Naive thymus-derived CD4-positive, alpha-beta T cell (primary cell): ENCODE results near the gene FEM1B. TPM values are rescaled to one million over a fixed set of nuclear protein-coding genes. Genes with fewer than 3 reads are reported as not detected.

ENCODE experiments used
- ATAC-seq: fragments of 150-1000 bp; cut with Tn5 transposase; 2 replicates; pipeline ENCODE4 v1.10.0; 2021; ENCODE audit warnings: mild to moderate bottlenecking, moderate library complexity
- CTCF ChIA-PET: fragments of 350-600 bp; sonication (Branson Sonifier 250); formaldehyde crosslinking; loops from one replicate; lab custom pipeline; 2021; ENCODE audit warnings: antibody characterized with exemption; lab: Charles Lee
- POLR2A ChIA-PET: fragments of 350-600 bp; sonication (Branson Sonifier 250); formaldehyde crosslinking; loops from one replicate; lab custom pipeline; 2021; ENCODE audit warnings: antibody characterized with exemption, inconsistent platforms; lab: Charles Lee
- DNase-seq, 9 donors: peaks; one replicate each; pipeline versions ENCODE4 v3.0.0 to v3.0.0-alpha.2; 2020 to 2022; ENCODE audit warnings: mixed read lengths in 1 of 9
- H3K27ac ChIP-seq: one replicate; pipeline ENCODE4 v1.7.0; 2013; ENCODE audit warnings: mild to moderate bottlenecking, low read depth, low read length, moderate library complexity
- H3K27me3 ChIP-seq, 2 donors: one replicate each; pipeline ENCODE4 v1.7.0; 2013; ENCODE audit warnings: low read length in 2 of 2, mild to moderate bottlenecking in 2 of 2, moderate library complexity in 2 of 2; ENCODE audit not compliant: control insufficient read depth in 2 of 2, insufficient read depth in 2 of 2
- H3K36me3 ChIP-seq, 3 experiments: 1 replicate in 2 of 3; 2 replicates in 1 of 3; pipeline ENCODE4 v1.7.0; 2013; ENCODE audit warnings: low read length in 3 of 3, mild to moderate bottlenecking in 3 of 3, moderate library complexity in 1 of 3; ENCODE audit not compliant: insufficient read depth in 3 of 3, control insufficient read depth in 2 of 3
- H3K4me1 ChIP-seq, 2 donors: one replicate each; pipeline ENCODE4 v1.7.0; 2013; ENCODE audit warnings: low read length in 2 of 2, mild to moderate bottlenecking in 2 of 2, moderate library complexity in 1 of 2; ENCODE audit not compliant: control insufficient read depth in 2 of 2, insufficient read depth in 2 of 2
- H3K4me3 ChIP-seq: 2 replicates; pipeline ENCODE4 v1.7.0; 2013; ENCODE audit warnings: mild to moderate bottlenecking, low read length
- H3K9me3 ChIP-seq, 3 experiments: 1 replicate in 2 of 3; 2 replicates in 1 of 3; pipeline ENCODE4 v1.7.0; 2013; ENCODE audit warnings: low read length in 3 of 3; ENCODE audit not compliant: control insufficient read depth in 2 of 3
- H3K27ac Mint-ChIP-seq, 9 donors: one replicate each; pipeline ENCODE4 v1.8.0; 2020 to 2022; ENCODE audit warnings: mixed read lengths in 9 of 9, mild to moderate bottlenecking in 8 of 9, moderate library complexity in 5 of 9, inconsistent platforms in 2 of 9
- H3K27me3 Mint-ChIP-seq, 5 donors: one replicate each; pipeline ENCODE4 v1.8.0; 2021 to 2022; ENCODE audit warnings: mixed read lengths in 5 of 5, mild to moderate bottlenecking in 1 of 5
- H3K36me3 Mint-ChIP-seq, 5 donors: one replicate each; pipeline ENCODE4 v1.8.0; 2020 to 2022; ENCODE audit warnings: mixed read lengths in 5 of 5, mild to moderate bottlenecking in 3 of 5, inconsistent platforms in 1 of 5
- H3K4me1 Mint-ChIP-seq, 7 donors: one replicate each; pipeline ENCODE4 v1.8.0; 2020 to 2022; ENCODE audit warnings: mixed read lengths in 7 of 7, mild to moderate bottlenecking in 3 of 7, inconsistent platforms in 1 of 7
- H3K4me3 Mint-ChIP-seq, 10 donors: one replicate each; pipeline ENCODE4 v1.8.0; 2020 to 2022; ENCODE audit warnings: mild to moderate bottlenecking in 10 of 10, mixed read lengths in 10 of 10, moderate library complexity in 6 of 10, inconsistent platforms in 2 of 10
- H3K9me3 Mint-ChIP-seq, 11 donors: one replicate each; pipeline ENCODE4 v1.8.0; 2020 to 2022; ENCODE audit warnings: mixed read lengths in 11 of 11, mild to moderate bottlenecking in 4 of 11, inconsistent platforms in 1 of 11, moderate library complexity in 1 of 11
- intact Hi-C, 2 donors: fragments of 100-400 bp; cut with micrococcal nuclease; formaldehyde crosslinking; loops; one replicate each; pipeline ENCODE4 v1.15.1; 2023
- polyA plus RNA-seq, 2 donors: library from polyadenylated mRNA; unstranded; fragments of 300-500 nt; fragmentation: Illumina TruSeq; gene quantifications; one replicate each; pipeline ENCODE4 v1.2.3, GENCODE V29; 2021
- total RNA-seq, 6 experiments: library from RNA in 5 of 6; stranded (reverse) in 5 of 6; gene quantifications; 1 replicate in 5 of 6; 2 replicates in 1 of 6; pipeline ENCODE4 v1.2.3 and lab custom pipeline; 2021 to 2026

The FEM1B gene
- total and polyA plus RNA-seq, 7 experiments from 2014 or later, result 12.0 to 73.2 (median 58.6) TPM

DNA sequence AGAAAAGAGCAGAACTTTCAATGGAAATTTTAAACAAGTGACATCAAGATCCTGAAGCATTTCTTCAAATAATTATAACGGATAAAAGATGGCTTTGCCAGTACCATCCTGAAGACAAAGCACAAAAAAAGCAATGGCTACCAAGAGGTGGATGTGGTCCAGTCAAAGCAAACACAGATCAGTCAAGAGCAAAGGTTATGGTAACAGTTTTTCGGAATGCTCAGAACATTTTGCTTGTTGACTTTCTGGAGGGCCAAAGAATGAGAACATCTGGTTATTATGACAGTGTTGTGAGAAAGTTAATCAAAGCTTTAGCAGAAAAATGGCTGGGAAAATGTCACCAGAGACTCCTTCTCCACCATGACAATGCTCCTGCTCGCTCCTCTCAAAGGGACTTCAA, 31.5 kb downstream of the FEM1B start:
- POLR2A ChIA-PET, result interaction anchor here (0.9 kb wide), 1 partner anchor 10 kb away, joined by 5 read pairs; no protein-coding TSS in a partner anchor
- H3K9me3 ChIP-seq, result no peaks in the 10 kb centered on the region
- no peak overlapping the region for H3K4me3 ChIP-seq
- Mint-ChIP-seq H3K4me3 (no peak overlapping the region), H3K27ac (no peak overlapping the region), H3K36me3 (no peaks in the 10 kb centered on the region), H3K4me1 (peaks cover 9 to 12% (median 11%) of the 10 kb centered on the region in 7 donors), H3K9me3 (no peaks in the 10 kb centered on the region), H3K27me3 (peaks cover 0 to 11% (median 0%) of the 10 kb centered on the region in 5 donors)
- ATAC-seq (no peak), DNase-seq (no peak)
- no peaks in the 10 kb centered on the region for H3K36me3 ChIP-seq
- peaks cover 0 to 4% of the 10 kb centered on the region in 2 donors for H3K4me1 ChIP-seq
- intact Hi-C loops, result loop anchor here (5.0 to 10.0 kb wide), 2 partner anchors 228 to 424 kb away; no protein-coding TSS in a partner anchor
- no peaks in the 10 kb centered on the region for H3K27me3 ChIP-seq
- CTCF ChIA-PET, result interaction anchor here (0.7 kb wide), 1 partner anchor 188 kb away, joined by 6 read pairs; no protein-coding TSS in a partner anchor
- no peak overlapping the region for H3K27ac ChIP-seq

DNA sequence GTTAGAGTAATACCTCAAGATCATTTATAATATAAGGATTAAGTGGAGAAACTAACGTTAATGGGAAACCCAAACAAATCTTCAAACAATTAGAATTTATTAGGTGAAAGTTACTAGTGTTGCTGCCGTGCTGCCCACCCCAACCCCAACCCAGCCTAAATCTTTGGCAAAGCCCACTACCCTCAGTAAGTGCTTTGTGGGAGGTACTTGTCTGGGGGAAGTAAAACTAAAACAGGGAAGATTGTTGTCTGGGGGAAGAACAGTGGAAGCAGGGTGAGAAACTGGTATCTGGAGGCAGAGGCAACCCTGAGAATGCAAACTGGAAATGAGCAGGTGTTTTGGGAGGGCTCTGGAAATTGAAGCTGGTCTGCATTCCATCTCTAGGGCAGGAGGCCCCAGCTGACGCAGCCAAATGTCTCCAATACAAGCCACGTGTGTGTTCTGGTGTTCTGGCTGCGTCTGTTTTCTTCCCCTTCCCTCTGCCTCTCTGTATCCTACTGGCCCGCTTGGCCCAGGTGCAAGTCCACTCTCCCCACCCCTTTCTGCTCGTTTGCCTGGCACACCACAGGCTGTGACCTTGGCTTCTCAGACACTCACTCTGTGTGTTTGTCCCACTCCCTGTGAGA, 32.7 kb downstream of the FEM1B start:
- intact Hi-C loops, result no loop called here
- ChIA-PET POLR2A (interaction anchor here (0.5 kb wide), 1 partner anchor 86 kb away, joined by 3 read pairs; no protein-coding TSS in a partner anchor), CTCF (interaction anchor here (1.3 to 1.4 kb wide), 2 partner anchors 18 to 364 kb away, joined by 3 to 4 read pairs; no protein-coding TSS in a partner anchor)
- no peak overlapping the region for H3K4me3 Mint-ChIP-seq
- no peak overlapping the region for H3K4me3 ChIP-seq
- H3K27ac ChIP-seq, result no peak overlapping the region
- no peaks in the 10 kb centered on the region for H3K36me3 Mint-ChIP-seq
- H3K4me1 ChIP-seq, result peaks cover 0 to 4% of the 10 kb centered on the region in 2 donors
- no peaks in the 10 kb centered on the region for H3K9me3 Mint-ChIP-seq
- H3K4me1 Mint-ChIP-seq, result peaks cover 9 to 12% (median 11%) of the 10 kb centered on the region in 7 donors
- H3K27ac Mint-ChIP-seq, result no peak overlapping the region
- H3K27me3 ChIP-seq, result no peaks in the 10 kb centered on the region
- DNase-seq, result no peak
- H3K27me3 Mint-ChIP-seq, result peaks cover 0 to 11% (median 0%) of the 10 kb centered on the region in 5 donors
- no peaks in the 10 kb centered on the region for H3K9me3 ChIP-seq
- no peaks in the 10 kb centered on the region for H3K36me3 ChIP-seq
- ATAC-seq, result no peak

DNA sequence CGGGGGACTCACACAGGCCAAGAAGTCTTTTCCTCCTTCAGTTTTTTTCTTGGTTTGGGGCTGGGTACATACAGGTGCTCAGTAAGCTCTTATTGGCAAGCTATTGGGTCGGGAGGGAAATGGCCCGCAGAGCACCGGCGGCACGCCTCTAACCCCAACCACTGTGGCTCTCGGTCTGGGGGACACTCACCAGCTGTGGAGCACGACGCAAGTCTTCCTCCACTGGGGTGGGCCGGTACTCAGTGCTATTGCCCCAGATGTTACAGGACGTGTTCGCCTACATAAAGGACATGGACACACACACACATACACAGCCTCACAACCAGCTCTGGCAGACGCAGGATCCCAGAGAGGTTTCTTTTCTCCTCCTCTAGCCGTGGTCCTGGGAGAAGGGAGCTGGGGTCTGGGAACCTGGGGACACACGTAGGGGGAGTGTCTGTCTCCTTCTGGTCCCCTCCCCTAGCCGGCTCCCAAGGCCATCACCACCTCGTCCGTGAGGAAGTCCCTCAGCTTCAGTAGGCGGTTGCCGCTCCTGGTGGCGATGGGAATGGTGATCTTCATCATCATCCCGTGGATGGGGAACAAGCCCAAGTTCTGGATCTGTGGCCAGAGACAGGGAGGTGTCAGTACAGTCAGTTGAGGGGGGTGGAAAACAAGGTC, 33.4 kb downstream of the FEM1B start:
- no peaks in the 10 kb centered on the region for H3K36me3 ChIP-seq
- Mint-ChIP-seq H3K9me3 (no peaks in the 10 kb centered on the region), H3K27me3 (peaks cover 0 to 11% (median 0%) of the 10 kb centered on the region in 5 donors), H3K4me1 (peaks cover 9 to 16% (median 11%) of the 10 kb centered on the region in 7 donors), H3K4me3 (no peak overlapping the region), H3K36me3 (no peaks in the 10 kb centered on the region), H3K27ac (no peak overlapping the region)
- DNase-seq (no peak), ATAC-seq (no peak)
- ChIA-PET POLR2A (no interaction called here), CTCF (interaction anchor here (1.3 to 1.4 kb wide), 2 partner anchors 17 to 363 kb away, joined by 3 to 4 read pairs; no protein-coding TSS in a partner anchor)
- no peaks in the 10 kb centered on the region for H3K9me3 ChIP-seq
- H3K4me3 ChIP-seq, result no peak overlapping the region
- H3K27ac ChIP-seq, result no peak overlapping the region
- H3K27me3 ChIP-seq, result no peaks in the 10 kb centered on the region
- intact Hi-C loops, result no loop called here
- peaks cover 0 to 4% of the 10 kb centered on the region in 2 donors for H3K4me1 ChIP-seq

DNA sequence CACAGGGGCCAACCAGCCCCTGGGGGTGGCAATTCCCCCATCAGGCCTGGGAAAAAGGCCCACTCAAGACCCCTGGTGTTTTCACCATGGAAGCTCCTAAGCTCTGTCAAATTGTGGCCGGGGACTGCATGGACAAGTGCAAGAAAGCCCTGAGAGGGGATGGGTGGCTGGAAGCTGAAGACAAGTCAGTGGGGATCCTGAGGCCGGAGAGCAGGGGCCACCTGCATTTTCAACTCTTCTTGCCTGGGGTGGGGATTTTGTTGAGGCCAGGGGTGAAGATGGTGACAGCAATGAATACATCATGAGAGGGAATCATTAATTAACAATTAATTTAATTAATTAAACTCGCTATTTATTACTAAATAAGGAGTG, 33.9 kb downstream of the FEM1B start:
- intact Hi-C loops, result no loop called here
- POLR2A ChIA-PET, result no interaction called here
- H3K4me1 Mint-ChIP-seq, result peaks cover 4 to 12% (median 6%) of the 10 kb centered on the region in 7 donors

DNA sequence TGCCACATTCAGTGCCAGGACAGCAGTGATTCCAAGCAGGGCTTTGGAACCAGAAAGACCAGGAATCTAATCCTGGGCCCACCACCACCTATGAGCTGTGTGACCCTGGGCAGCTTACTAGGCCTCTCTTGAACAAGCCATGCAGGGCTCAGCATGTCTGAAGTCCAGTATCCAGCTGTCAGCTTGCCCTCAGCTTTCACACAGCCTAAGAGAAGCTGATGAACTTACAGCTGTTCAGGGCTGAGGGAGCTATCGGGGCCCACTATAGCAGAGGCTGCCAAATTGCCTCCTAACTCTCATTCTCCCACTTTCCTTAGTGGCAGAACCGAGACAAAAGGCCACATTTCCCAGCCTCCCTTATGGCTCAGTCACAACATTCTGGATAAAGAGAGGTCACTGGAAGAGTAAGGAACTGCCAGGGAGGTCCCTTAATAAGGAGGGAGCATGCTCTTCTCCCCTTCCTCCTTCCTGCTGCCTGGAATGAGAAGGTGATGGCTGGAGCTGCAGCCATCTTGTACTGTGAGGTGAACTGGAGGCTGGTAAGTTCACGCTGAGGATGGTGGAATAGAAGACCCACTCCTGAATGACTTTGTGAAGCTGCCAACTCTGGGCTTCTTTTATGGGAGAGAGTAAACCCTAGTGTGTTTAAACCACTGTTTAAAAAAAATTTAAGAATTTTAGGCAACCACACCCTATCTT, 34.5 kb downstream of the FEM1B start:
- ATAC-seq (no peak), DNase-seq (no peak)
- H3K27ac ChIP-seq, result no peak overlapping the region
- peaks cover 0 to 7% (median under 1%) of the 10 kb centered on the region in 7 donors for H3K4me1 Mint-ChIP-seq
- H3K27me3 ChIP-seq, result no peaks in the 10 kb centered on the region
- intact Hi-C loops, result no loop called here
- H3K4me3 ChIP-seq, result no peak overlapping the region
- ChIA-PET POLR2A (no interaction called here), CTCF (interaction anchor here (0.9 to 1.4 kb wide), 4 partner anchors 16 to 445 kb away, joined by 3 to 4 read pairs (median 3); no protein-coding TSS in a partner anchor)
- H3K27me3 Mint-ChIP-seq, result peaks cover 0 to 11% (median 0%) of the 10 kb centered on the region in 5 donors
- no peak overlapping the region for H3K27ac Mint-ChIP-seq
- H3K4me3 Mint-ChIP-seq, result no peak overlapping the region
- no peaks in the 10 kb centered on the region for H3K9me3 ChIP-seq
- H3K9me3 Mint-ChIP-seq, result no peaks in the 10 kb centered on the region
- H3K4me1 ChIP-seq, result no peaks in the 10 kb centered on the region
- no peaks in the 10 kb centered on the region for H3K36me3 ChIP-seq
- no peaks in the 10 kb centered on the region for H3K36me3 Mint-ChIP-seq

More for the DNA sequence above, 33.9 kb downstream of the FEM1B start:
- CTCF ChIA-PET, result interaction anchor here (0.9 to 1.4 kb wide), 3 partner anchors 17 to 446 kb away, joined by 3 to 4 read pairs (median 3); no protein-coding TSS in a partner anchor
- Histone ChIP-seq H3K36me3 (no peaks in the 10 kb centered on the region), H3K4me1 (peaks cover 0 to 2% of the 10 kb centered on the region in 2 donors), H3K4me3 (no peak overlapping the region), H3K27ac (no peak overlapping the region), H3K9me3 (no peaks in the 10 kb centered on the region), H3K27me3 (no peaks in the 10 kb centered on the region)
- Mint-ChIP-seq H3K36me3 (no peaks in the 10 kb centered on the region), H3K27ac (peak overlapping the region in 1 of 9 donors; percentile 86), H3K4me3 (no peak overlapping the region), H3K27me3 (peaks cover 0 to 11% (median 0%) of the 10 kb centered on the region in 5 donors), H3K9me3 (no peaks in the 10 kb centered on the region)
- no peak for DNase-seq
- ATAC-seq, result no peak

DNA sequence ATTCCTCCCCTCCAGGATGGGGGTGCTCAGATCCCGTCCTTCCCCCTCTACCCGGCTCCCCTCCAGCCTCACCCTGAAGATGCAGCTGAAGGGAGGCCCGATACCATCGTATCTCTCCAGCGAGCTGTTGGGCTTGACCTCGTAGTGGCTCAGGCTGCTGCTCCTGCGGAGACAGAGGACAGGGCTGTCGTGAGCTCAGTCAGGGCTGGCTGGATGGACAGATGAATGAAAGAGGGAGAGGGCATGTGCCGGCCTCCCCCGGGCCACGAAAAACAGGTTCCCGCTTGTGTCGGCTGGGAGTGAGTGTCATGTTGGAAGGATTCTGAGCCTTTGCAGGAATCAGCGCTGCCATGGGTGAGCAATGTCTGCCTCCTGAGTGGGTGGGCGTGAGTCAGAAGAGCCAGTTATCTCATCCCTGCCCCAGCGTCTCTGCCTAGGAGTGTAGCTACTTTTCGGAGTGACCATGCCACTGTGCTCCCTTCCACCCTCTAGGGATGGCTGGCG, 35.2 kb downstream of the FEM1B start:
- DNase-seq, result peak in 1 of 9 donors; percentile 4
- POLR2A ChIA-PET, result interaction anchor here (0.6 kb wide), 1 partner anchor 60 kb away, joined by 3 read pairs; no protein-coding TSS in a partner anchor
- peaks cover 0 to 6% (median 0%) of the 10 kb centered on the region in 7 donors for H3K4me1 Mint-ChIP-seq
- intact Hi-C loops, result no loop called here
- ATAC-seq, result no peak
- no peaks in the 10 kb centered on the region for H3K4me1 ChIP-seq
- no peak overlapping the region for H3K4me3 ChIP-seq
- peaks cover 0 to 7% (median 0%) of the 10 kb centered on the region in 5 donors for H3K27me3 Mint-ChIP-seq
- CTCF ChIA-PET, result interaction anchor here (1.1 kb wide), 1 partner anchor 70 kb away, joined by 3 read pairs; no protein-coding TSS in a partner anchor
- no peaks in the 10 kb centered on the region for H3K27me3 ChIP-seq
- no peaks in the 10 kb centered on the region for H3K36me3 Mint-ChIP-seq
- no peaks in the 10 kb centered on the region for H3K9me3 Mint-ChIP-seq
- H3K36me3 ChIP-seq, result no peaks in the 10 kb centered on the region
- H3K9me3 ChIP-seq, result no peaks in the 10 kb centered on the region
- no peak overlapping the region for H3K27ac ChIP-seq
- H3K4me3 Mint-ChIP-seq, result no peak overlapping the region
- peak overlapping the region in 1 of 9 donors; percentile 36 for H3K27ac Mint-ChIP-seq
